Hindlimb muscle (tissue), 1 donor: ENCODE results near the gene KCNH3. TPM values are rescaled to one million over a fixed set of nuclear protein-coding genes. Genes with fewer than 3 reads are reported as not detected.
"Not testable (repeated sequence)": the region's sequence is repeated elsewhere in the genome, so short reads cannot be mapped to it uniquely, and the experiment has no call there.

ENCODE experiments used
- DNase-seq: peaks from one replicate; pipeline ENCODE4 v3.0.0-alpha.2; 2013
- polyA plus RNA-seq: library from polyadenylated mRNA; unstranded; fragments of 120-200 nt; gene quantifications from one replicate; pipeline ENCODE4 v1.2.1, GENCODE V29; 2013; ENCODE audit not compliant: insufficient read length

The KCNH3 gene
- polyA plus RNA-seq, 1 donor = 2.0 TPM

DNA sequence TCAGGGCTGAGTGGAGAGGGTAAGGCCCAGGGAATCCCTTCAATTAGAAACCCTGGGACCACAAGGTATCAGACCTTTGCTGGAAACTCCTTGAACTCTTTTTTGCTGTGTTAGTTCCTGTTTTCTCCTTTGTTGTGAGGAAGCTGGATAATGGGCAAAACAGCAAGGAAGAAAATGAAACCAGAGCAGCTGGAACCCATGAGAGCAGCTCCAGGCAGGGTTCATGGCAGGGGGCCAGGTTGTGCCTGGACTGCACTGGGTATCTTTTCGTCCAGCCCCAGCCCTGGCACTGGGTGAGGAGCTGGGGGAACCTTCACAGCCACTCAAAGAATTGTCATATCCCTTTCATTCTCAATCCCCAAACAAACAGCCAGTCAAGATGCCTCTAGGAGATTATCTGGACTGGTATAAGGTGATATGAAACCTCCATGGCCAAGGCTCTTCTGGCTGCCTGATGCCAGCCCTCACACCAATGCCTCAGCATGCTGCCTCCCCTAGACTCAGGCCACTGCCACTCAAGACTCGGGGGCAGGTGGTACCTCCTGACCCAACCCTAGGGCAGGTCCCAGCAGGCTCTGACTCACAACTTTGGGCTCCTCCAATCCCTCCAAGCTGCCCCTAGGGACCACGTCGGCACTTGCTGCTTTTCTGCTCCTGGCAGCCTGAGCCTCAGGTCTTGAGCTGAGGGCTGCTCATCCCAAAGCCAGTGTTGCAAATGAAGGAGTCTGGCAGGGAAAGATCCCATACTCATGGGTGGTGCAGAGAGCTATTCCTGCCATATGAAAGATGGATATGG lies 50.1 kb downstream of the KCNH3 start:
- DNase-seq = no peak

DNA sequence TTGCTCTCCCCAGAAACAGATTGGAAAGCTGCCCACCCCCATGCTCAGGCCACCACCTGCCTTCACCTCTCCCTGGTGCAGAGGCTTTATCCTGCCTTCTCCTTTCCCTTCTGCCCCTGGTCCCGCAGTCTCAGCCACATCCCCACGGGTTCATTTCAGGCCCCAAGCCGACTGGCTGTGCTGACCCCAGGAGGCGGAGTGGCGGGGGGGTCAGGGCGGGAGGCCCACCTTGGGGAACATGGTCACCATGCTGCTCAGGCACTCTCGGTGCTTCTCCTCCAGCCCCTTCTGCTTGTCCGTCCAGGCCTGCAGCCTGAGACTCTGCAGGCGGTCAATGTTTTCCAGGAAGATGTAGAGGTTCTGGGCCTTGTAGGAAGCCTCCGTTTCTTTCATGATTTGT lies 59.7 kb downstream of the KCNH3 start:
- no peak for DNase-seq

DNA sequence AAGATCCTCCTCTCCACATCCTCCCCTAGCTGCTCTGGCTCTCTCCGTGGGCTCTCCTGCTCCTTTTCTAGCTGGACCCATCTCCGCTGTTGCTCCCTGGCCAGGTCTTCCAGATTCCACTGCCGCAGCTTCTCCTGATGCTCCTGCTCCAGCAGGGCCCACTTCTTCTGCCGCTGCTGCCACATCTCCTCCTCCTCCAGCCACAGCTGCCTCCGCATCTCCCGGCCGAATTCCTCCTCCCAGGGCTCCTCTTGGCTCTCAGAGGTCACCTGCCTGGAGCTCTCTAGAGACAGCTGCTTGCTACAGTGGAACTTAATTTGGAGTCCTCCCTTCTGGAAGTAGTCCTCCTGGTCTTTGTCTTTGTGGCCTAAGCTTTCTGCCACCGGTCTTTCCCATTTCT lies 61.1 kb downstream of the KCNH3 start:
- DNase-seq = no peak

GRCh38 chr12:49603721-49604120 lies 64.9 kb downstream of the KCNH3 start:
- no peak for DNase-seq

DNA sequence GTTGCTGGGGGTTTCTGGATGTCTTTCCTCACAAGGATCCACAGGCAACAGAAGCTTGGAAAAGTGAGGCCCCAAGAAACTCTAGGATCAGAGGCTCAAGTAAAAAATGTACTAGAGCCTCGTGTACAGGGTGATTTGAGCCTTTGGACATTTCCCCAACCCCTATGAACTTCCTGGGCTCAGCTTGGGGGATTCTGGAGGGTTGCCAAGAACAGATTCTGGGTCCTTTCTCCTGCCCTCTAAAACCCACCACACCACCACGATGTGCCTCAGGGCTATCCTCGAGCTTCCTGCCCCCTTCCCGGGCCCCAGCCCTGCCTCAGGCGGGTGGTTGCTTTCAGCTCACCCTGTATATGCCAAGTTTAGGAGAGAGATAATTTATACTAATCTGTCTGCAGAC lies 66.0 kb downstream of the KCNH3 start:
- no peak for DNase-seq

DNA sequence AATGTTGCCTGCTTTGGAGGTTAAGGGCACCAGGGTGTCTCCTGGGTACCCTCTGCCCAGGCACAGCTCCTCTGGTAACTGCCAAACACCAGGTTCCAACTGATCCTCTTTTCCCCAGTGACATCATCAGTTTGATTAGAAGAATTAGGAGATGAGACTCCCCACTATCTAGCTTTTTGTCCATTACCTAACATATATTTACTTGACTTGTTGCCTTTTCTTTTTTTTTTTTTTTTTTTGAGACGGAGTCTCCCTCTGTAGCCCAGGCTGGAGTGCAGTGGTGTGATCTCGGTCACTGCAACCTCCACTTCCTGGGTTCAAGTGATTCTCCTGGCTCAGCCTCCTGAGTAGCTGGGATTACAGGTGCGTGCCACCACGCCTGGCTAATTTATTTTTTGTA lies 66.7 kb downstream of the KCNH3 start, which contains the start of gene FAM186B:
FAM186B (minus strand) TSS at position 101 of the 400 bp plus-strand sequence. CDS start 162 bp downstream, outside the sequence.
- DNase-seq = not testable (repeated sequence)

Other genes with a start within 250 kb of the KCNH3 start
- 1.4 TPM for gene PRPH, start 243.9 kb upstream of the KCNH3 start, polyA plus RNA-seq
- 10.0 TPM for gene TROAP, start 215.8 kb upstream of the KCNH3 start, polyA plus RNA-seq
- gene C1QL4, start 201.8 kb upstream of the KCNH3 start, polyA plus RNA-seq = not detected
- 0.39 TPM for gene DNAJC22, start 192.1 kb upstream of the KCNH3 start, polyA plus RNA-seq
- gene SPATS2, start 171.6 kb upstream of the KCNH3 start, polyA plus RNA-seq = 27.2 TPM
- gene MCRS1, start 29.1 kb downstream of the KCNH3 start, polyA plus RNA-seq = 59.6 TPM
- 2.7 TPM for gene FAM186B, start 66.6 kb downstream of the KCNH3 start, polyA plus RNA-seq
- gene PRPF40B, start 84.5 kb downstream of the KCNH3 start, polyA plus RNA-seq = 18.1 TPM
- 26.2 TPM for gene FMNL3, start 168.4 kb downstream of the KCNH3 start, polyA plus RNA-seq
- gene TMBIM6, start 202.5 kb downstream of the KCNH3 start, polyA plus RNA-seq = 268 TPM